SK-N-SH (cell line): Measurements from ENCODE around the gene NTRK2.

Source experiments
- CTCF ChIP-seq: fragments of 200-600 bp; sonication (generic); IDR thresholded peaks from 2 replicates; pipeline ENCODE4 v1.6.1; 2017; ENCODE audit warnings: antibody characterized with exemption, mild to moderate bottlenecking, moderate library complexity
- EP300 ChIP-seq, 2 experiments: IDR thresholded peaks; 2 replicates each; pipeline versions ENCODE4 v1.4.0 to v1.6.1; 2012; ENCODE audit warnings: borderline replicate concordance in 1 of 2, low read depth in 1 of 2, low read length in 1 of 2
- EZH2phosphoT487 ChIP-seq: fragments of 200-600 bp; sonication (generic); IDR thresholded peaks from 2 replicates; pipeline ENCODE4 v1.6.1; 2017; ENCODE audit warnings: low read depth, mixed run types, mild to moderate bottlenecking, antibody characterized with exemption, moderate library complexity, borderline replicate concordance
- JUND ChIP-seq: IDR thresholded peaks from 2 replicates; pipeline ENCODE4 v1.4.0; 2012
- RAD21 ChIP-seq: IDR thresholded peaks from 2 replicates; pipeline ENCODE4 v1.6.1; 2012; ENCODE audit warnings: mild to moderate bottlenecking, low read length
- SIN3A ChIP-seq: IDR thresholded peaks from 2 replicates; pipeline ENCODE4 v1.6.1; 2012; ENCODE audit warnings: low read depth, mild to moderate bottlenecking, low read length, moderate library complexity, borderline replicate concordance
- TF ChIP-seq, protein P1 (sequence below): IDR thresholded peaks from 2 replicates; pipeline ENCODE4 v1.4.0; 2012; ENCODE audit warnings: low read depth, borderline replicate concordance

DNA sequence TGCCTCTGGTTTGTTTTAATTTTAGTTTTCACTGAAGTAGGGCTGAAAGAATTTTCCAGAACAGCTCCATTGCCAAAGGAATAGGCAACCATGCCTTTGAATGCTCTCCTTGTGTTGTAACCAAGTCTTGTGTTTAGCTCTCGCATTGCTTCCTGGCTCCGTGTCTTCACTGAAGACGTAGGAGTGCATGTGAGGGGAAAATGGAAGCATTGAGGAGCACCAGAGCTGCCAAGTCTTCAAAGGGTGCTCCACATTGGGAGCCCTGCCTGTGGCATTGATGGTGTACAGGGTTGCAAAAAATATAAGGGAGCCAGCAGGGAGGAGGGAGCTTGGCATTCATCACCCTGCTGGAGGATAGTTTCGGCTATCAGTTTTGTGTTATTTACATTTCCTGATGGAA lies 86.6 kb downstream of the NTRK2 start:
- TF ChIP-seq EP300 (IDR thresholded peaks at IDR 0.05; ENCODE audit: borderline replicate concordance in 1 of 2, low read depth in 1 of 2, low read length in 1 of 2), result no peak
- TF ChIP-seq CTCF, result no peak
- no peak for TF ChIP-seq JUND
- TF ChIP-seq, protein P1, sequence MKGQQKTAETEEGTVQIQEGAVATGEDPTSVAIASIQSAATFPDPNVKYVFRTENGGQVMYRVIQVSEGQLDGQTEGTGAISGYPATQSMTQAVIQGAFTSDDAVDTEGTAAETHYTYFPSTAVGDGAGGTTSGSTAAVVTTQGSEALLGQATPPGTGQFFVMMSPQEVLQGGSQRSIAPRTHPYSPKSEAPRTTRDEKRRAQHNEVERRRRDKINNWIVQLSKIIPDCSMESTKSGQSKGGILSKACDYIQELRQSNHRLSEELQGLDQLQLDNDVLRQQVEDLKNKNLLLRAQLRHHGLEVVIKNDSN, result no peak
- no peak for TF ChIP-seq EZH2phosphoT487
- TF ChIP-seq RAD21, result no peak
- no peak for TF ChIP-seq SIN3A
